Bronchial epithelial cell (primary cell): Measurements from ENCODE around the gene RGS3. TPM values are rescaled to one million over a fixed set of nuclear protein-coding genes. Genes with fewer than 3 reads are reported as not detected.

Source experiments
- DNase-seq: peaks from one replicate; pipeline ENCODE4 v3.0.0-alpha.2; 2010; ENCODE audit warnings: low read depth
- FAIRE-seq: peaks from 2 replicates; lab custom pipeline; 2011; peaks lifted over from hg19 to GRCh38; lab: Jason Lieb, UNC
- H3K27me3 ChIP-seq: 2 replicates; pipeline ENCODE4 v1.5.1; 2011; ENCODE audit warnings: low read length; ENCODE audit not compliant: control insufficient read depth, insufficient read depth
- H3K36me3 ChIP-seq: 2 replicates; pipeline ENCODE4 v1.5.1; 2011; ENCODE audit warnings: low read length; ENCODE audit not compliant: control insufficient read depth, insufficient read depth
- H3K4me3 ChIP-seq: 2 replicates; pipeline ENCODE4 v1.5.1; 2011; ENCODE audit warnings: mild to moderate bottlenecking, low read depth, low read length, control low read depth
- total RNA-seq: library from RNA; depleted of rRNA; stranded (reverse); fragments of >200 nt; gene quantifications from 2 replicates; pipeline ENCODE4 v1.2.1, GENCODE V29; 2014
- TF ChIP-seq, protein P1 (sequence below): IDR thresholded peaks from 2 replicates; pipeline ENCODE4 v1.5.1; 2011; ENCODE audit warnings: mild to moderate bottlenecking, moderate library complexity, low read length, control low read depth, inconsistent platforms; ENCODE audit not compliant: insufficient read depth, severe bottlenecking

RGS3 gene
- total RNA-seq, 1 donor from 2014 or later: 22.1 TPM

DNA sequence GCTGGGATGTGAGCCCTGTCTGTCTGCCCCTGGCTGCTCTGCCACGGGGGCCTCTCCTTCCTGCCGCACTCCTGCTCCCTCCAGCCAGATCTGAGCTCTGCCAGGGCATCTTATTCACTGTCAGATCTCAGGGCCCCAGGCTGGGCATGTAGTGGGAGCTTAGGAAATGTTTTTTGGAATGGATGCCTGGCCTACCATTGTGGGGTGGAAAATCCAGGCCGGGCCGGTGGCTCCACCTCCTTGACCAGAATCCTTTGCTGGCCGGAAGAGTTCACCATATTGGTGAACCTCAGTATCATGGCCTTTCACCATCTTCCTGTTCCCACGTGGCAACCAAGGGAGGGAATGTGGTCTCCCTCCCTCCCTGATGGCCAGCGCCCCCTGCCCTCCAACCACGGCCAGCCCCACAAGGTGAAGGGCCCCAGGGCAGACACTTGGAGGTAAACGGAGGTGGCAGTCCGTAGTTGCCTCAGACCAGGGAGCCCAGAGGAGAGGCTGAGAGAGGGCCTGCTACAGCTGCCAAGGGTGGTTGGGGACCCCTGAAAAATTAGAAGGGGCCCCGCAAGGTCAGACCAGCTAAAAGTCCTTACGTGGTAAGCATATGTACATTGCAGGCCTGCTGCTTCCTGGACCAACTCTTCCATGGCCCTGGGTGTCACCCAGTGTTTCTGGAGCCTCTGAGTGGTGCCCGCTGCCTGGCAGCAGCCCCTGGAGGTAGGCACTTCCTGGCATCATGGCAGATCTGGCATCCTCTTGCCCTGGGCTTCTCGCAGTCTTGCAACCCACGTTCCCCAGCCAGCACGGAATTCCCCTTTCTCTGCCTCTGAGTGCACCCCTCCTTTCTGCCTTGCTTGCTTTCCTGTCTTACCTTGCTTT is 153.3 kb downstream of the RGS3 start:
- Histone ChIP-seq H3K27me3 (no peaks in the 10 kb centered on the region), H3K4me3 (no peak overlapping the region), H3K36me3 (no peaks in the 10 kb centered on the region)
- DNase-seq: no peak
- TF ChIP-seq, protein P1, sequence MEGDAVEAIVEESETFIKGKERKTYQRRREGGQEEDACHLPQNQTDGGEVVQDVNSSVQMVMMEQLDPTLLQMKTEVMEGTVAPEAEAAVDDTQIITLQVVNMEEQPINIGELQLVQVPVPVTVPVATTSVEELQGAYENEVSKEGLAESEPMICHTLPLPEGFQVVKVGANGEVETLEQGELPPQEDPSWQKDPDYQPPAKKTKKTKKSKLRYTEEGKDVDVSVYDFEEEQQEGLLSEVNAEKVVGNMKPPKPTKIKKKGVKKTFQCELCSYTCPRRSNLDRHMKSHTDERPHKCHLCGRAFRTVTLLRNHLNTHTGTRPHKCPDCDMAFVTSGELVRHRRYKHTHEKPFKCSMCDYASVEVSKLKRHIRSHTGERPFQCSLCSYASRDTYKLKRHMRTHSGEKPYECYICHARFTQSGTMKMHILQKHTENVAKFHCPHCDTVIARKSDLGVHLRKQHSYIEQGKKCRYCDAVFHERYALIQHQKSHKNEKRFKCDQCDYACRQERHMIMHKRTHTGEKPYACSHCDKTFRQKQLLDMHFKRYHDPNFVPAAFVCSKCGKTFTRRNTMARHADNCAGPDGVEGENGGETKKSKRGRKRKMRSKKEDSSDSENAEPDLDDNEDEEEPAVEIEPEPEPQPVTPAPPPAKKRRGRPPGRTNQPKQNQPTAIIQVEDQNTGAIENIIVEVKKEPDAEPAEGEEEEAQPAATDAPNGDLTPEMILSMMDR: no peak
- no peak for FAIRE-seq

DNA sequence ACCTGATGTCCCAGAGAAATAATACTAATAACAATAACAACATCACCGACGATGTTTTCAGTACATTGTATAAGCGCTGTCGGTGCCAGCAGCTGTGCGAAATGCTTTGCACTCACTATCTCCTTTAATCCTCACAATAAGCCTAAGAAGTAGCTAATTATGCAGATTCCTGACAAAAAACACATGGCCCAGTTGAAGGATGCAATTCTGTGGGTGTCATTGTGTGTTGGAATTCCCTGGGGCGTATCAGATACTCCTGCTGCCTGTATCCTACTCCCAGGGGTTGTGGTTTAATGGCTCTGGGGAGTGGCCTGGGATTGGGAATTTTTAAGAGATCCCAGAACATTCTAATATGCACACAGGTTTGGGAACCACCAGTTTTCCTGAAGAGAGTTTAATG is 154.0 kb downstream of the RGS3 start:
- Histone ChIP-seq H3K27me3 (no peaks in the 10 kb centered on the region), H3K4me3 (no peak overlapping the region), H3K36me3 (no peaks in the 10 kb centered on the region)
- TF ChIP-seq, protein P1: no peak
- DNase-seq: no peak
- no peak for FAIRE-seq

DNA sequence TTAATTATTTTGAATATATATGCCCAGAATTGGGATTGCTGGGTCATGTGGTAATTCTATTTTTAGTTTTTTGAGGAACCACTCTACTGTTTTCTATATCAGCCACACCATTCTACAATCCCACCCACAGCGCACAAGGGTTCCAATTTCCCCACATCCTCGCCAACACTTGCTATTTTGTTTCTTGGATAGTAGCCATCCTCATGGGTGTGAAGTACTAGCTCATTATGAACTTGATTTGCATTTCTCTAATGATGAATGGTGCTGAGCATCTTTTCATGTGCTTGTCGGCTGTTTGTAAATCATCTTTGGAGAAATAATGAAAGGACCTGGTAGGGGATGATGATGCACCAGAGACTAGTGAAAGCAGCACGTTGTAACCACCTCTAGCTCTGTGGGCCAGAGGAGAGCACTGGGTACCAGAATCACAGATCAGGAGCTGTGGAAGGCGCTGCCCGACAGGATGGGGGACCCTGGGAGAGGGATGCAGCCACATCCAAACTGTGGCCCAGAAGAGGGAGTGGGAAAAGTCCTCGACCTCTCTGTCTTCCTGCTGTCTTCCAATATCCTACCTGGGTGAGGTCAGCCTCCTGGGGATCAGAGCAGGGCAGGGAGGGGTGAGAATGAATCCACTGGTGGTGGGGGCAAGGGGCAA is 155.4 kb downstream of the RGS3 start:
- H3K27me3 ChIP-seq: no peaks in the 10 kb centered on the region
- H3K36me3 ChIP-seq: no peaks in the 10 kb centered on the region
- TF ChIP-seq, protein P1: no peak
- no peak overlapping the region for H3K4me3 ChIP-seq
- FAIRE-seq (peak; percentile 28), DNase-seq (no peak)

DNA sequence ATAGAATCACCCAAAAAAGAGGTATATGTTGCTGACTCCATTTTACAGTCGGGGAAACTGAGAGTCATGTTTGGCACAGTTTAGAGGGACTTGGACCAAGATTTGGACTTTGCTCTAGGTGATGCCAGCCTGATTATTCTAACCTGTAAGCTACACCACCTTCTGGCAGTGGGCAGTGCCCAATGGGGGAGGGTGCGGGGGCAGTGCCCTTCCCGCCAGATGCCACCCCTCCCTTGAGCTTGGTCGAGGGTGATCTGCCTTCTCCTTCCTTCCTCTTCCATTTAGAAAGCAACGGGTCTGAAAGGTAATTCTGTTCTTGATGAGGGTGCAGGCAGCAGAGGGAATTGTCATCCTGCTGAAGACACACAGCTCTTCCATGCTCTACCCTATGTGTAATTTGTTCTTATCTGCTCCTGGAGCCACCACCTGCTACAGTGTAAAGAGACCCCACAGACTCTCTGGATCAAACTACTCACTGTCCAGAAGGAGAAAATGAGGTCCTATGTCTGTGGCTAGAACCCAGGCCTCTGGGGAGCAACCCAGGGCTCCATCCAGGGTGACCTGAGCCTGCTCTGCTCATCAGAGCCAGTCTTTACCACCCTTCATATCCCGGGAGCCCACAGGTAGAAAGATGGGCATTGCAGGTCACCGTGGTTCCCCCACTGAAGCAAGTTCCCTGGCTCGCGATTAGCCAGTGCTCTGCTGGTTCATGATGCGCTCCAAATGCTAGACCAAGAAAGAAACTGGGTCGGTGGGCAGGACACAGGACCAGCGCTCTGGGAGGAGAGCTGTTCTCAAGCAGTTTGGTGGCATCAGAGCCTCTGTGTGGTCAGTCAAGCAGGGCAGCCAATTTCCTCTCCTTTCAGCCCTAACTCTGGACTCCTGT is 156.2 kb downstream of the RGS3 start:
- DNase-seq (no peak), FAIRE-seq (no peak)
- Histone ChIP-seq H3K27me3 (no peaks in the 10 kb centered on the region), H3K4me3 (no peak overlapping the region), H3K36me3 (no peaks in the 10 kb centered on the region)
- TF ChIP-seq, protein P1: no peak

DNA sequence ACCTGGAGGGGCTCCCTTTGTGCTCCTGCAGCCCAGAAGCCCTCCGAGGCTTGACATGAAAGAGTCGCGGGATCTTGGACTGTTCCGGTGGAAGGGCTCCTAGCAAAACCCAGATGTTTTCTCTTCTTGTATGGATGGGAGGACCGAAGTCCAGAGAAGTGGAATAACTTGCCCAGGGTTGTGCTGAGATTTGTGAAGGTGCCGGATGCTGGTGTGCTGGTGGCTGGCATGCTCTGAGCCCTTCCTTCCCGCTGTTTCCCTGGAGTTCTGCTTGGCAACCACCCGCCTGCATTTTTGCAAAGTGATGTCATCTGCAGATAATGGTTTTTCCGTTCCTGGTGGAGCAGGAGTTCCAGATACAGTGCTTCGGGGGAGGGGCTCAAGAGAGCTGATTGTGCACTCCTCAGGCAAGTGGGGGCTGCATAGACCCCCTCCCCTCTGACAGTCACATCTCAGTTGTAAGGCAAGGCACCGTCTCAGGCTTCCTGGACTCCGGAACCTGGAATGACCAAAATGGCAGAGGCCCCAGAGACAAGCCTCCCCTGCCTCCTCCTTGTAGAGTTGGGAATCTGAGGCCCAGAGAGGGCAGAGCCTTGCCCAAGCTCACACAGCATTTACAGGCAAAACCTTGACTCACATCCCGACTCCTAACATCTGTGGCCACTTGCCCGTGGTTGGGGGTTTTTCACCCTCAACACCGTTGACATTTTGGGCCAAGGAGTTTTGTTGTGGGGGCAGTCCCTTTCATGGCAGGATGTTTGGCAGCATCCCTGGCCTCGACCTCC is 157.0 kb downstream of the RGS3 start:
- Histone ChIP-seq H3K27me3 (no peaks in the 10 kb centered on the region), H3K4me3 (no peak overlapping the region), H3K36me3 (no peaks in the 10 kb centered on the region)
- peak; percentile 91 for FAIRE-seq
- DNase-seq: peak; percentile 84
- TF ChIP-seq, protein P1: no peak
